ENCODE measurements around the gene SOX30. TPM values are rescaled to one million over a fixed set of nuclear protein-coding genes. Genes with fewer than 3 reads are reported as not detected.

Gene SOX30
- total RNA-seq, 2 donors from 2014 or later = not detected

DNA sequence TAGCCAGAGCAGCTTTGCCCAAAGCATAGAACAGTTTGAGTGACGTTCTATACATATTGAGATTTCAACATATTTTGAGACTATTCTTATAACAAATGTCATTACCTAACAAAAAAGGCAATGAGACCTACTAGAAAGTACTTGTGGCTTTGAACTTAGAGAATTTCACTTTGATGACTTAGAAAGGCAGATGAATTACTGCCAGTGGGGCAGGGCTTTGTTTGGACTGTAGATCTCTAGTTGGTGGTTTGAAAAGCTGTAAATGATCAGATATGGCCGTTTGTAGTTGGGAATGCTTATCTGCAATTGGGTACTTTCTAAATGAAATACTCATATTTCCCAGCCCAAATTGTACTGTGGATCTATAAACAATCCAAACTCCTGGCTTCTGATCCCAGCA, 28.1 kb downstream of the SOX30 start:
- Histone ChIP-seq H3K4me3 (no peak overlapping the region), H3K27me3 (replicated peaks; ENCODE audit: insufficient read depth) (no peaks in the 10 kb centered on the region), H3K36me3 (no peaks in the 10 kb centered on the region), H3K27ac (no peak overlapping the region), H3K4me1 (ENCODE audit: control insufficient read depth in 1 of 2, low read depth in 2 of 2) (no peaks in the 10 kb centered on the region), H3K9me3 (no peaks in the 10 kb centered on the region)
- ATAC-seq (ENCODE audit: insufficient number of reproducible peaks, low FRiP score, low read depth) (no peak), DNase-seq (ENCODE audit: low spot score) (no peak)
- TF ChIP-seq CTCF (IDR thresholded peaks at IDR 0.05) = no peak

- Histone ChIP-seq H3K27ac (no peak overlapping the region), H3K27me3 (replicated peaks; ENCODE audit: insufficient read depth) (no peaks in the 10 kb centered on the region), H3K4me3 (no peak overlapping the region), H3K9me3 (no peaks in the 10 kb centered on the region), H3K36me3 (no peaks in the 10 kb centered on the region), H3K4me1 (ENCODE audit: control insufficient read depth in 1 of 2, low read depth in 2 of 2) (peaks cover 0 to 6% of the 10 kb centered on the region in 2 donors)
- no peak for TF ChIP-seq CTCF (IDR thresholded peaks at IDR 0.05)
- ATAC-seq (ENCODE audit: insufficient number of reproducible peaks, low FRiP score, low read depth) (no peak), DNase-seq (ENCODE audit: low spot score) (no peak)
Observed at GRCh38 chr5:157620776-157621175, 31.5 kb downstream of the SOX30 start.

DNA sequence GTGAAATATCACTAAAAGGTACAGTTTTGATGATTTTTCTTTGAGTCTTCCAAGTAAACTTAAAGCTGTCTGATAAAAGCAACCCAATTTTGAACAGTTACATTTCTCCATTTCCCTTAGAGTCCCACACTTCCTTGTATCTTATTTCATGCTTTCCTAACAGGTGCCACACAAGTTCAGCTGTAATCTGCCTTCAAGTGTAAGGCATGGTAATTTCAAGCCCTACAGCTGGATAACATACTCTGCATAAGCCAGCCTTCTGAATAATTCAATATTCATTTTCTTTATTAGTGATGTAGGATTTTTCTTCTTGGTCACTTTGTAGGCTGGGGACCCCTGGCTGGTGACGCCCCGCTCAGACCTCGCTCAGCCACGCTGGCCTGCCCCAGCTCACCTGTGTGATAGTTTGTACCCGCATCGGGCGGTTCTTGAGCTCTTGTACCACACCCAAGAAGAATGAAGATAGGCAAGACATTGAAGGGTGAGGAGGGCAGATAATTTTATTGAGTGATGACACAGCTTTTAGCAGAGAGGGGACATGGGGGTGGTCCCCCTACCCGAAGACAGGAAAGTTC, 34.0 kb downstream of the SOX30 start:
- no peaks in the 10 kb centered on the region for H3K27me3 ChIP-seq (replicated peaks; ENCODE audit: insufficient read depth)
- peaks cover 0 to 6% of the 10 kb centered on the region in 2 donors for H3K4me1 ChIP-seq (ENCODE audit: control insufficient read depth in 1 of 2, low read depth in 2 of 2)
- no peak for TF ChIP-seq CTCF (IDR thresholded peaks at IDR 0.05)
- DNase-seq (ENCODE audit: low spot score) (no peak), ATAC-seq (ENCODE audit: insufficient number of reproducible peaks, low FRiP score, low read depth) (no peak)
- H3K9me3 ChIP-seq = no peaks in the 10 kb centered on the region
- H3K4me3 ChIP-seq = no peak overlapping the region
- no peak overlapping the region for H3K27ac ChIP-seq
- H3K36me3 ChIP-seq = no peaks in the 10 kb centered on the region

GRCh38 chr5:157616785-157617184, 35.5 kb downstream of the SOX30 start:
- no peak overlapping the region for H3K4me3 ChIP-seq
- ATAC-seq (ENCODE audit: insufficient number of reproducible peaks, low FRiP score, low read depth) (no peak), DNase-seq (ENCODE audit: low spot score) (no peak)
- TF ChIP-seq CTCF (IDR thresholded peaks at IDR 0.05) = no peak
- no peaks in the 10 kb centered on the region for H3K36me3 ChIP-seq
- no peaks in the 10 kb centered on the region for H3K9me3 ChIP-seq
- no peak overlapping the region for H3K27ac ChIP-seq
- H3K4me1 ChIP-seq (ENCODE audit: control insufficient read depth in 1 of 2, low read depth in 2 of 2) = peaks cover 0 to 6% of the 10 kb centered on the region in 2 donors
- H3K27me3 ChIP-seq (replicated peaks; ENCODE audit: insufficient read depth) = no peaks in the 10 kb centered on the region

GRCh38 chr5:157613385-157614245, 38.6 kb downstream of the SOX30 start:
- no peak for DNase-seq (ENCODE audit: low spot score)
- H3K27me3 ChIP-seq (replicated peaks; ENCODE audit: insufficient read depth) = no peaks in the 10 kb centered on the region
- TF ChIP-seq CTCF (IDR thresholded peaks at IDR 0.05) = no peak
- H3K27ac ChIP-seq = no peak overlapping the region
- no peak for ATAC-seq (ENCODE audit: insufficient number of reproducible peaks, low FRiP score, low read depth)
- no peaks in the 10 kb centered on the region for H3K9me3 ChIP-seq
- no peaks in the 10 kb centered on the region for H3K36me3 ChIP-seq
- H3K4me3 ChIP-seq = no peak overlapping the region
- H3K4me1 ChIP-seq (ENCODE audit: control insufficient read depth in 1 of 2, low read depth in 2 of 2) = peaks cover 0 to 18% of the 10 kb centered on the region in 2 donors

All from thoracic aorta (tissue), 2 donors.